Mucosa of gallbladder (tissue), 1 donor: ENCODE data around the gene CCL11. TPM values are rescaled to one million over a fixed set of nuclear protein-coding genes. Genes with fewer than 3 reads are reported as not detected.
"Not testable (repeated sequence)": the region's sequence is repeated elsewhere in the genome, so short reads cannot be mapped to it uniquely, and the experiment has no call there.

Source experiments
- DNase-seq: peaks from one replicate; pipeline ENCODE4 v3.0.0-alpha.2; 2020; ENCODE audit warnings: low spot score
- total RNA-seq: library from RNA; stranded (reverse); gene quantifications from one replicate; pipeline ENCODE4 v1.2.1, GENCODE V29; 2021
- donor health status: DM: no; HTN: no; CAD: no.

The CCL11 gene
- total RNA-seq, 1 donor from 2014 or later = 1.7 TPM

- DNase-seq = no peak
Observed at GRCh38 chr17:34307110-34307509, 21.6 kb downstream of the CCL11 start.

DNA sequence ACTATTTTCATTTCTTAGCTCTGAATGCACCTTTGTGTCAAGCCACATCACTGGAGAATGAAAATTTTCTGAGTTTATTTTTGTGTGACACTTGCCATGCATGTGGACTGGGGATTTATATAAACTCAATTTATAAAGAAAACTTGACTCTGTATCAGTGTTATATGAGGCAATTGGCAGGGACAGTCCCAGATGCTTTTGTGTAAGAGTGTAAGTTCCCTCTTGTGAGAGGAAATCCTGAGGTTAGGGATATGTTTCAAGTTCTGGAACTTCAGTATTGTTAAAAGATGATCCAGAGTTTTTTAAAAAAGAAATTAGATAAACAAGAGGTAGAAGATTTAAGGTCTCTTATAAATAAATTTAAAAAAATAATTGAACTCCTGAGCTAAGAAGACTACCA lies 22.8 kb downstream of the CCL11 start:
- no peak for DNase-seq

- no peak for DNase-seq
Observed at GRCh38 chr17:34311291-34311690, 25.7 kb downstream of the CCL11 start.

- DNase-seq = no peak
Observed at GRCh38 chr17:34312080-34312479, 26.5 kb downstream of the CCL11 start.

DNA sequence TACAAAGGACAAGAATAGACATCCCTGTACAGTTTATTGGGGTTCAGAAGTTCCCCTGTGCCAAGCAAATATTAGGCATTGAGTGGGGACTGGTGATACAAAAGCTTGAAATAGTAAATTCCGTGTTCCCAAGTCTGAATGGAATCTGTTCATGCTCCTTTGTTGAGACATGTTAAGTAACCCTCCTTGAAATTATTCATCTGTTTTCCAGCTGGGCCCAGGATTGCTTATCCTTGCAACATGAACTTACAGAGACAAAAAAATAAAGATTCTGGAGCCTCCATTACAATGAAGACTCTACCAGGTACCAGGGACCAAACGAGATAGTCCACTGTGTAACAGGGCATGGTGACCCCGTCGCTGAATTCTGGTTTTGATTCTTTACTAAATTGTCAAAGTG lies 27.6 kb downstream of the CCL11 start:
- no peak for DNase-seq

- peak; percentile 30 for DNase-seq
Observed at GRCh38 chr17:34314279-34314678, 28.7 kb downstream of the CCL11 start.

DNA sequence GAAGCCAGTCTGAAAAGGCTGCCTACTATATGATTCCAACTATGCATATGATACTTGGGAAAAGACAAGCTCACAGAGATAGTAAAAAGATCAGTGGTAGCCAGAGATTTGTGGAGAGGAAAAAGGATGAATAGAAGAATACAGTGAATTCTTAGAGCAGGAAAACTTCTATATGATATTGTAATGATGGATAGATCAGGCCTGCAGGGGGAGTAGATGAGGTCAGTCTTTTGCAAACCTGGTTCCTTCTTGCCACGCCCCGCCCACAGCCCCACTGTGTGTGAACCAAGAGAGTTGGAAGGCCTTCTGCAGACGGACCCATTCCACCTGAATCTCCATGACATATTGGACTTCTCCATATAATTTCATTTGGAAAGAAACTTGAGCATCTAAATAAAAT lies 32.9 kb downstream of the CCL11 start:
- no peak for DNase-seq

- DNase-seq = no peak
Observed at GRCh38 chr17:34319039-34319483, 33.5 kb downstream of the CCL11 start, which contains the start of gene CCL8. Gene CCL8 (plus strand): TSS chr17:34319435. CDS start chr17:34319502, 67 bp downstream.

GRCh38 chr17:34321964-34322363 lies 36.4 kb downstream of the CCL11 start:
- no peak for DNase-seq

- not testable (repeated sequence) for DNase-seq
Observed at GRCh38 chr17:34327580-34327979, 42.0 kb downstream of the CCL11 start.

GRCh38 chr17:34337701-34338100 lies 52.2 kb downstream of the CCL11 start:
- DNase-seq = no peak

Other genes starting within 250 kb of the CCL11 start
- 32.0 TPM for gene CCL2, start 30.5 kb upstream of the CCL11 start, total RNA-seq
- not detected for gene CCL7, start 15.5 kb upstream of the CCL11 start, total RNA-seq
- 1.2 TPM for gene CCL8, start 33.7 kb downstream of the CCL11 start, total RNA-seq
- gene CCL13, start 70.7 kb downstream of the CCL11 start, total RNA-seq = 1.5 TPM
- gene CCL1, start 77.5 kb downstream of the CCL11 start, total RNA-seq = not detected